Measurements from ENCODE around the gene ADGRV1.

DNA sequence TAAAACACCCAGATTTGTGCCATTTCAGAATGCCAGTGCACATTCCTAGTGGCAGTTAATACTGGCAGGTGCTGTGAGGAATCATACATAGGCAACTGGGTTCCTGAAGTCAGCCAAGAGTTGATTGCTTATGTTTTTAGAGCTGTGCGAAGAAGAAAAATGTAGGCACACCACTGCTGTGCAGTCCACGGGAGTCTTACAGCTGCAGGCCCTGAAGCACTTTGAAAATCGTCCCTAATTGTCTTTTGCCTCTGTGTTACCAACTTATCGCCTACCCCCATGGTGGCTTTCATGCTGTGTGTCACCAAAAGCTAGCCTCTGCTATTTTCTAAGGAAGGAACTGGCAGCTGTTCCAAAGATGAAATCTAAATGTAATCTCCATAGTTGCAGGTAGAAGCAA lies 560.6 kb downstream of the ADGRV1 start:
- TF ChIP-seq EZH2 (IDR thresholded peaks at IDR 0.05) (no peak), POLR2AphosphoS5 (IDR thresholded peaks at IDR 0.05; ENCODE audit: borderline replicate concordance, low read depth, low read length) (no peak), FOXP2 (optimal IDR thresholded peaks at IDR 0.05; ENCODE audit: control extremely low read depth, extremely low read length, insufficient read depth) (no peak)

Measured in SK-N-MC (cell line).